A549 (cell line): ENCODE measurements around the gene PTPRJ.

Experiments used
- CEBPB ChIP-seq, 2 experiments: fragments of >200 bp in 1 of 2; sonication (Bioruptor Twin) in 1 of 2; formaldehyde crosslinking in 1 of 2; IDR thresholded peaks; 2 replicates each; pipeline ENCODE4 v1.6.1; 2012 to 2016
- EP300 ChIP-seq, 2 experiments: fragments of >200 bp; sonication (Bioruptor Twin); formaldehyde crosslinking; IDR thresholded peaks; 2 replicates in 1 of 2; 3 replicates in 1 of 2; pipeline ENCODE4 v1.6.1; 2016 to 2017
- MAFK ChIP-seq: fragments of 450-650 bp; IDR thresholded peaks from 2 replicates; pipeline ENCODE4 v1.6.1; 2014; ENCODE audit not compliant: partially characterized antibody
- POLR2A ChIP-seq: IDR thresholded peaks from 2 replicates; pipeline ENCODE4 v1.6.1; 2012; ENCODE audit warnings: mild to moderate bottlenecking, low read length
- POLR2AphosphoS2 ChIP-seq: conservative IDR thresholded peaks from 2 replicates; pipeline ENCODE4 v1.6.1; 2012; ENCODE audit warnings: low read length, improper control_type of control experiment, inconsistent platforms
- TF ChIP-seq, protein P1 (sequence below): fragments of >200 bp; sonication (Bioruptor Twin); formaldehyde crosslinking; IDR thresholded peaks from 3 replicates; pipeline ENCODE4 v1.5.1; 2016
- TF ChIP-seq, protein P2 (sequence below): IDR thresholded peaks from 2 replicates; pipeline ENCODE4 v1.6.1; 2012

DNA sequence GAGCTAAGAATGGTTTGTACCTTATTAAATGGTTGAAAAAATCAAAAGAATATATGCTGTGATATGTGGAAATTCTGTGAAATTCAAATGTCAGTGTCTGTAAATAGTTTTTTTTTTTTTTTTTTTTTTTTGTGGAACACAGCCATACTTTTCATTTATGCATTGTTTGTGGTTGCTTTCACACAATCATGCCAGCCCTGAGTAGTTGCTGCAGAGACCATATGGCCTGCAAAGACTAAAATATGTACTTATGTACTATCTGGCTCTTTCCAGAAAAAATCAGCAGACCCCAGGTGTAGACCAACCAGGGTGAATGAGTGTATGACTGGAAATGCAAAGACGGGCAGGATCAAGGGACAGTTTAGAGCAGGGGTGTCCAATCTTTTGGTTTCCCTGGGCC lies 98.3 kb downstream of the PTPRJ start:
- TF ChIP-seq, protein P1, sequence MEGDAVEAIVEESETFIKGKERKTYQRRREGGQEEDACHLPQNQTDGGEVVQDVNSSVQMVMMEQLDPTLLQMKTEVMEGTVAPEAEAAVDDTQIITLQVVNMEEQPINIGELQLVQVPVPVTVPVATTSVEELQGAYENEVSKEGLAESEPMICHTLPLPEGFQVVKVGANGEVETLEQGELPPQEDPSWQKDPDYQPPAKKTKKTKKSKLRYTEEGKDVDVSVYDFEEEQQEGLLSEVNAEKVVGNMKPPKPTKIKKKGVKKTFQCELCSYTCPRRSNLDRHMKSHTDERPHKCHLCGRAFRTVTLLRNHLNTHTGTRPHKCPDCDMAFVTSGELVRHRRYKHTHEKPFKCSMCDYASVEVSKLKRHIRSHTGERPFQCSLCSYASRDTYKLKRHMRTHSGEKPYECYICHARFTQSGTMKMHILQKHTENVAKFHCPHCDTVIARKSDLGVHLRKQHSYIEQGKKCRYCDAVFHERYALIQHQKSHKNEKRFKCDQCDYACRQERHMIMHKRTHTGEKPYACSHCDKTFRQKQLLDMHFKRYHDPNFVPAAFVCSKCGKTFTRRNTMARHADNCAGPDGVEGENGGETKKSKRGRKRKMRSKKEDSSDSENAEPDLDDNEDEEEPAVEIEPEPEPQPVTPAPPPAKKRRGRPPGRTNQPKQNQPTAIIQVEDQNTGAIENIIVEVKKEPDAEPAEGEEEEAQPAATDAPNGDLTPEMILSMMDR: no peak
- TF ChIP-seq POLR2A (no peak), MAFK (no peak), POLR2AphosphoS2 (no peak), EP300 (IDR thresholded peaks at IDR 0.05) (no peak), CEBPB (IDR thresholded peaks at IDR 0.05) (no peak)
- TF ChIP-seq, protein P2, sequence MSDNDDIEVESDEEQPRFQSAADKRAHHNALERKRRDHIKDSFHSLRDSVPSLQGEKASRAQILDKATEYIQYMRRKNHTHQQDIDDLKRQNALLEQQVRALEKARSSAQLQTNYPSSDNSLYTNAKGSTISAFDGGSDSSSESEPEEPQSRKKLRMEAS: no peak
